T-helper 17 cell (primary cell): ENCODE measurements around the gene C2CD4A. TPM values are rescaled to one million over a fixed set of nuclear protein-coding genes. Genes with fewer than 3 reads are reported as not detected.

ENCODE experiments used
- ATAC-seq: fragments of 150-1000 bp; cut with Tn5 transposase; 2 replicates; pipeline ENCODE4 v1.10.0; 2021; ENCODE audit warnings: mild to moderate bottlenecking, moderate library complexity
- DNase-seq, 3 donors: peaks; one replicate each; pipeline versions ENCODE4 v3.0.0 to v3.0.0-alpha.2; 2020 to 2021
- H3K9me3 ChIP-seq: one replicate; pipeline ENCODE4 v1.7.0; 2013; ENCODE audit warnings: low read length, mild to moderate bottlenecking; ENCODE audit not compliant: control insufficient read depth, poor library complexity, severe bottlenecking
- H3K27ac Mint-ChIP-seq: one replicate; pipeline ENCODE4 v1.8.0; 2022; ENCODE audit warnings: mild to moderate bottlenecking, moderate library complexity, mixed read lengths
- H3K27me3 Mint-ChIP-seq: one replicate; pipeline ENCODE4 v1.8.0; 2022; ENCODE audit warnings: mixed read lengths
- H3K36me3 Mint-ChIP-seq: one replicate; pipeline ENCODE4 v1.8.0; 2022; ENCODE audit warnings: low read depth, mixed read lengths
- H3K4me1 Mint-ChIP-seq: one replicate; pipeline ENCODE4 v1.8.0; 2022; ENCODE audit warnings: mild to moderate bottlenecking, mixed read lengths
- H3K4me3 Mint-ChIP-seq: one replicate; pipeline ENCODE4 v1.8.0; 2022; ENCODE audit warnings: mild to moderate bottlenecking, moderate library complexity, mixed read lengths
- total RNA-seq, 4 donors: library from RNA in 2 of 4; stranded (reverse) in 2 of 4; gene quantifications; one replicate each; pipeline ENCODE4 v1.2.3 and lab custom pipeline; 2022 to 2026

C2CD4A gene
- total RNA-seq, 2 donors from 2014 or later, result 0.60 to 0.65 TPM

- H3K4me3 Mint-ChIP-seq, result no peak overlapping the region
- DNase-seq, result no peak
- no peaks in the 10 kb centered on the region for H3K27me3 Mint-ChIP-seq
- H3K9me3 ChIP-seq, result no peaks in the 10 kb centered on the region
- no peak for ATAC-seq
- H3K36me3 Mint-ChIP-seq, result no peaks in the 10 kb centered on the region
- peaks cover 4% of the 10 kb centered on the region for H3K4me1 Mint-ChIP-seq
- peak overlapping the region; percentile 59 for H3K27ac Mint-ChIP-seq
These were observed 24.2 kb downstream of the C2CD4A start for GRCh38 chr15:62090988-62091387.

- Mint-ChIP-seq H3K27me3 (no peaks in the 10 kb centered on the region), H3K36me3 (no peaks in the 10 kb centered on the region), H3K27ac (no peak overlapping the region), H3K4me3 (no peak overlapping the region), H3K4me1 (peaks cover 4% of the 10 kb centered on the region)
- ATAC-seq, result no peak
- DNase-seq, result no peak
- H3K9me3 ChIP-seq, result no peaks in the 10 kb centered on the region
These were observed 27.0 kb downstream of the C2CD4A start for GRCh38 chr15:62093809-62094208.

- no peak overlapping the region for H3K4me3 Mint-ChIP-seq
- H3K4me1 Mint-ChIP-seq, result peaks cover 4% of the 10 kb centered on the region
- no peaks in the 10 kb centered on the region for H3K36me3 Mint-ChIP-seq
- no peaks in the 10 kb centered on the region for H3K9me3 ChIP-seq
- no peak for DNase-seq
- no peak overlapping the region for H3K27ac Mint-ChIP-seq
- no peak for ATAC-seq
- H3K27me3 Mint-ChIP-seq, result no peaks in the 10 kb centered on the region
These were observed 27.6 kb downstream of the C2CD4A start for GRCh38 chr15:62094388-62094787.

GRCh38 chr15:62099094-62099601, 32.4 kb downstream of the C2CD4A start:
- Mint-ChIP-seq H3K4me3 (no peak overlapping the region), H3K4me1 (no peaks in the 10 kb centered on the region), H3K27me3 (no peaks in the 10 kb centered on the region), H3K27ac (no peak overlapping the region), H3K36me3 (no peaks in the 10 kb centered on the region)
- ATAC-seq (peak; percentile 79), DNase-seq (no peak)
- no peaks in the 10 kb centered on the region for H3K9me3 ChIP-seq

- no peak for ATAC-seq
These were observed 36.7 kb downstream of the C2CD4A start for GRCh38 chr15:62103431-62103830.

GRCh38 chr15:62104401-62104800, 37.6 kb downstream of the C2CD4A start:
- H3K4me1 Mint-ChIP-seq, result no peaks in the 10 kb centered on the region
- H3K9me3 ChIP-seq, result no peaks in the 10 kb centered on the region
- H3K4me3 Mint-ChIP-seq, result no peak overlapping the region
- DNase-seq, result no peak
- peaks cover 2% of the 10 kb centered on the region for H3K36me3 Mint-ChIP-seq
- no peaks in the 10 kb centered on the region for H3K27me3 Mint-ChIP-seq
- no peak for ATAC-seq
- no peak overlapping the region for H3K27ac Mint-ChIP-seq

More at GRCh38 chr15:62103431-62103830, 36.7 kb downstream of the C2CD4A start:
- Mint-ChIP-seq H3K27ac (no peak overlapping the region), H3K27me3 (no peaks in the 10 kb centered on the region), H3K4me1 (no peaks in the 10 kb centered on the region), H3K4me3 (no peak overlapping the region), H3K36me3 (peaks cover 2% of the 10 kb centered on the region)
- no peaks in the 10 kb centered on the region for H3K9me3 ChIP-seq
- no peak for DNase-seq

GRCh38 chr15:62104846-62105245, 38.1 kb downstream of the C2CD4A start:
- no peak for ATAC-seq
- H3K9me3 ChIP-seq, result no peaks in the 10 kb centered on the region
- H3K4me3 Mint-ChIP-seq, result no peak overlapping the region
- no peaks in the 10 kb centered on the region for H3K4me1 Mint-ChIP-seq
- no peak overlapping the region for H3K27ac Mint-ChIP-seq
- no peaks in the 10 kb centered on the region for H3K27me3 Mint-ChIP-seq
- no peak for DNase-seq
- H3K36me3 Mint-ChIP-seq, result peaks cover 2% of the 10 kb centered on the region

GRCh38 chr15:62105266-62105665, 38.5 kb downstream of the C2CD4A start:
- H3K9me3 ChIP-seq, result no peaks in the 10 kb centered on the region
- H3K36me3 Mint-ChIP-seq, result peaks cover 2% of the 10 kb centered on the region
- peaks cover 3% of the 10 kb centered on the region for H3K4me1 Mint-ChIP-seq
- H3K27me3 Mint-ChIP-seq, result no peaks in the 10 kb centered on the region
- H3K27ac Mint-ChIP-seq, result no peak overlapping the region
- no peak for DNase-seq
- no peak for ATAC-seq
- H3K4me3 Mint-ChIP-seq, result no peak overlapping the region

GRCh38 chr15:62106096-62106495, 39.3 kb downstream of the C2CD4A start:
- ATAC-seq (no peak), DNase-seq (no peak)
- no peak overlapping the region for H3K27ac Mint-ChIP-seq
- no peak overlapping the region for H3K4me3 Mint-ChIP-seq
- peaks cover 2% of the 10 kb centered on the region for H3K36me3 Mint-ChIP-seq
- no peaks in the 10 kb centered on the region for H3K27me3 Mint-ChIP-seq
- H3K9me3 ChIP-seq, result no peaks in the 10 kb centered on the region
- H3K4me1 Mint-ChIP-seq, result peaks cover 6% of the 10 kb centered on the region

GRCh38 chr15:62107571-62108121, 40.9 kb downstream of the C2CD4A start:
- Mint-ChIP-seq H3K4me3 (no peak overlapping the region), H3K27me3 (no peaks in the 10 kb centered on the region), H3K36me3 (peaks cover 2% of the 10 kb centered on the region), H3K27ac (no peak overlapping the region), H3K4me1 (peaks cover 6% of the 10 kb centered on the region)
- no peak for ATAC-seq
- no peaks in the 10 kb centered on the region for H3K9me3 ChIP-seq
- no peak for DNase-seq

- no peaks in the 10 kb centered on the region for H3K9me3 ChIP-seq
- Mint-ChIP-seq H3K27me3 (no peaks in the 10 kb centered on the region), H3K4me3 (no peak overlapping the region), H3K36me3 (peaks cover 5% of the 10 kb centered on the region), H3K27ac (no peak overlapping the region), H3K4me1 (peaks cover 8% of the 10 kb centered on the region)
- DNase-seq (no peak), ATAC-seq (no peak)
These were observed 41.6 kb downstream of the C2CD4A start for GRCh38 chr15:62108411-62108810.

GRCh38 chr15:62109437-62109836, 42.7 kb downstream of the C2CD4A start:
- H3K4me1 Mint-ChIP-seq, result peaks cover 11% of the 10 kb centered on the region
- H3K27ac Mint-ChIP-seq, result no peak overlapping the region
- DNase-seq (no peak), ATAC-seq (no peak)
- no peaks in the 10 kb centered on the region for H3K9me3 ChIP-seq
- no peaks in the 10 kb centered on the region for H3K27me3 Mint-ChIP-seq
- peaks cover 5% of the 10 kb centered on the region for H3K36me3 Mint-ChIP-seq
- H3K4me3 Mint-ChIP-seq, result no peak overlapping the region

GRCh38 chr15:62109982-62110851, 43.4 kb downstream of the C2CD4A start:
- peaks cover 8% of the 10 kb centered on the region for H3K36me3 Mint-ChIP-seq
- H3K27ac Mint-ChIP-seq, result peak overlapping the region; percentile 65
- H3K4me3 Mint-ChIP-seq, result no peak overlapping the region
- no peaks in the 10 kb centered on the region for H3K9me3 ChIP-seq
- ATAC-seq (no peak), DNase-seq (no peak)
- no peaks in the 10 kb centered on the region for H3K27me3 Mint-ChIP-seq
- H3K4me1 Mint-ChIP-seq, result peaks cover 11% of the 10 kb centered on the region
